Germinal center (tissue), 1 donor: ENCODE results near the gene AK8.
"Not testable (repeated sequence)": the region's sequence is repeated elsewhere in the genome, so short reads cannot be mapped to it uniquely, and the experiment has no call there.

Source experiments
- DNase-seq: peaks from one replicate; pipeline ENCODE4 v3.0.0; 2012; ENCODE audit warnings: mixed read lengths, low spot score

AK8 gene

GRCh38 chr9:132742821-132743311, 135.2 kb downstream of the AK8 start:
- DNase-seq, result no peak

DNA sequence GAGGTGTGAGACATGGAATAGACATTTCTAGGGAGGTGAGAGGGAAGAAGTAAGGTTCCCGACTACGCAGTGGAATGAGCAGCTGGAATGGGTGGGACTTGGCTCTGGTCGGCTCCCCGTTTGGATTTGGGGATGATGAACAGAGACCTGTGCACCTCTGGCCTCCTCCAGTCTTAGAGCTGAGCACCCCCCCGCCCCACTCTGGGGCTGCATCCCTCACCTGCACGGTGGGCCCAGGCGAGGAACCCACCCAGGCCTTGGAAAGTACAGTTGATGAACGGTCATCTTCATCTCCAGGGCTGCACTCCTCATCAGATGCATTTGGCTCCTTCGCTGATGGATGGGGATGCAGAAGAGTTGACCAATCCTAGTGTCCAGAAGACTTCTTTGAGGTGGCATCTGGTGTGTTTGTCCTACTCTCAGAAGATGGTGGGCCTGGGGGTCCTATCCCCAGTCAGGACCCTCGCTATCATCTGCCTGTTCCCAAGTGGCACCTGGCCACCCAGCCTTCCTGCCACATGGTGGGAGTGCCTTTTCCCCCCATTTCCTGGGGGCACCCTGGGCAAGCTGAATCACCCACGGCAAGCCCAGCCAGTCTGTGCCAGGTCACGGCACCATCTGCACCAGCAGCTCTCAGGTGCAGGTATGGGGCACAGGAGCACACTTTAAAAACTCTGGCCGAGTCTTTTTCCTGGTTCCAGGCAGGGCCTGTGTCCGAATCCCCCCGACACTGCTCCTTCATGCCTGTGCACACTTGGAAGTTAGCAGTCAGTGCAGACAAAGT, 137.4 kb downstream of the AK8 start:
- no peak for DNase-seq

DNA sequence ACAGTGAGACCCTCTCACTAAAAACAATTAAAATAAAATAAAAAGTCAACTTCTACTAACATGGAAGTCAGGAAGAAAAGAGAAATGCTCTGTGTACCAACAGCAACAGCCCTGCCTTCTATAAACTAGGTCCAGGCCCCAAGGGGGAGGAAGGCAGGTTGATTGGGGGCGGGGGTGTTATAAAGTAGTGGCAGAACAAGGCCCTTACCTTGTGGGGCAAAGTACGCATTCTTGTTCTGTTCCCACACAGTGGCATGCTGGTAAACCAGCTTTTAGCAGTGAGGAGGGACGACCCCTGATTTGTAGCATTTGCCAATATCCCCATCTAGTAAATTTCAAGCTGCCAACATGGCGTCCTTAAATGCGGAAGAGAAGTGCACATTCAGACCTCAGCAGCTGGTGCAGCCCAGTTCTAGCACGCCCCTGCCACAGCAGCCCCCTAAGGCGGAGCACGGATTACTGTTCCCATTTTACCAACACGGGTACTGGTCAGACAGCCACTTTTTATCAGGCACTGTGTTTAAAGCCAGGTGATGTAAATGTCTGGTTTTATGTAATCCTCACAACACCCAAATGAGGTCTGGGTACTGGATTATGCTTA, 138.3 kb downstream of the AK8 start:
- DNase-seq, result no peak

DNA sequence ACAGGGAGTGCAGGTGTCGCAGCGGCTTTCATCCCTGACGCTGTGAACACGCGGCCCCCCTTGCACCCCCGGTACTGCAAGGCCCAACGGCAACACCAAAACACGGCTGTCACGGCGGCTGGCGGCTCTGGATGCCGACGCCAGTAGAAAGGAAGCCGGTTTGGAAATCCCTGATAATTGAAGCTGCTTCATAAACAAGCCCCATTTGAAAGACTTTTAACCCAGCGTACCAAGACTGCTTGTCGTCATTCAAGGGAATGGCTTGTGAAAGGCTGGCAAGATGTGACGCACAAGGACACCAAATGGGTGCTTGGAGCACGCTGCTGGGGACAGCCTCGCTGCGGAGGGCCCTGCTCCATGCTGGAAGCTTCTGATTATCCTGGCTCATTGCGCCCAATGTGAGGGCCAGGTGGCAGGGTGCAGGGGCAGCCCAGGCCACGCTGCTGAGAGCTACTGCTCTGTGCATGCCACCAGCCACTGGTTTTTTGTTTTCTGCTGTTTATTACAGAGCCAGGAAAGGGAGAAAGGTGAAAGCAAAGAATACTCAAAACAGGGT, 144.7 kb downstream of the AK8 start:
- no peak for DNase-seq

DNA sequence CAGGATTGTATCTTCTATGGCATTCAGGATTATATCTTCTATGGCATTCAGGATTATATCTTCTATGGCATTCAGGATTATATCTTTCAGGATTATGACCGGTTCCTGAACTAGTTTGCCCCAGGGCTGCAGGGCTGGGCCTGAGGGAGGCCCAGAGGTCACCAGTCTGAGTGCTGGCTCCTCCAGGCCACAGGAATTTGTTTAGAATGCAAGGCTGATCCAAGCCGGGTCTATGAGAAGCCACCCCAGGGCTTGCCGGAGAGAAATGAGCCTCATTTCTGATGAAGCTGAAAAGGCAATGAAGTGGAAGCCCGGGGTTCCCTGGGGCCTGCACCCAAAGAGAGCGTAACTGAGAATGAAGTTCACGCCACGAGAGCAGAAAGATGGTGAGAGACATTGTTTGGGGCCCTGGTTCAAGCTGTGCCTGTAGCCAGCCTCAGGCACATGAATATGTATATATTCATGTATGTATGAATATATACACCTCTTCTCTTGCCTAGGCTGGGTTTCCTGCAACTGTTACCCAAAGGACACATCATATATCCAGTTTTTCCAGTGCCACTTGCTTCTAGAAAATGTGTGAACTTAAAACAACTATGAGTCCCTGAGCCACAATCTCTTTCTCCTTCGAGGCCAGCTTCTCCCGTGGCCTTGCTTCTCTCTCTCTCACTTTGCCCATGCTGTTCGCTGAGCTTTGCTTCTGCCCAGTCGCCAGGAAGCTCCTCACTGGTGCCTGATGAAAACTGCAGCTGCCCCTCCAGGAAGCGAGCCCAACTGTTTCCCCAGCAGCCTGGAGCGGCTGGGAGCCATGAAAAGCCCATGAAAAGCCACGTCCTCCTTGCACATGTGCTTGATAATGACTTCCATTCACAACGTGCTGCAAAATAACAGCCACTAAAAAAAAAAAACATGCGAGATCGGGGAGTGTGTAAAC, 145.5 kb downstream of the AK8 start:
- DNase-seq, result no peak

GRCh38 chr9:132731230-132731629, 146.9 kb downstream of the AK8 start:
- DNase-seq, result no peak

- DNase-seq, result no peak
Observed at GRCh38 chr9:132730054-132731033, 147.7 kb downstream of the AK8 start.

DNA sequence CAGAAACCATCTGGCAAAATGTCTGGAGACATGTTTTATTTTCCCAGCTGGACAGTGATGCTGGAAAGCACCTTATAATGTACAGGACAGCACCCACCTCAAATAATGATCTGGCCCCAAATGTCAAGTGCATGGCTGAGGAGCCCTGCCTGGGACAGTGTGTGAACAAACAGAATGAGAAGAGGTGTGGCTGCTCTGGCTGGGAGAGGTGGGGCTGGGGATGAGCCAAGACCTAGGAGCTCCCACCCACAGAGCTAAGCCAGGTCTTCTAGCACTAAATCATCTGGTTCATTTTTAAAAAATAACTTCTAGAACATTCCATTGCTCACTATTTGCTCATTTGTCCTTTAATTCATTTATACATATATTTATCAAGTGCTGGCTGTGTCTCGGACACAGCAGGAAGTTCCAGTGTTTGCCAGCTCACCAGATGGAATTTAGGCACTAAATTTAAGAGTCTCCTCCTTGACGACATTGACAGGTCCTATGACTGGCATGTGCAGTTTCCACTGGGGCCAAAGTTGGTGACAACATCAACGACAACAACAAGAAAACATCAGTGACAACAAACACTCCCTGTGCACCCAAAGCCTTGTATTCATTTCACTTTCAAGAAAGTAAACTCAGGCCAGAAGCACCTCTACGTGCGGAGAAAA, 148.7 kb downstream of the AK8 start:
- DNase-seq, result no peak

DNA sequence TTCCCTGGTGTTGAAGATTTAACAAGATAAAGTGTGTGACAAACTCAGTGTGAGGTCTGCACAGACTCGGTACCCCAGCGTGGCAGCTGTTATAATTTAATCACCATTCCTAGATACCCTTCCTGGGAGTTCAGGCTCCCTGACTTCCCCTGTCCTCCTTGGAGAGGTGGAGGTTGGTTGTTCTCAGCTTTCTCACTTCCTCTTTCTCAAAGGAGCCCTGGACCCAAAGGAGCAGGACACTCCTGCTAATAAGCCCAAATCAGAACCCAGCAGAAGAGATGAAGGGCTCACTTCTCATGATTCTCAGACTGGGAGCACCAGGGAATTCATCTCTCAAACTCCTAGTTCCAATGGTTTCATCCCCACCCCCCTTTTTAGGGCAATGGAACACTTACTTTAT, 149.6 kb downstream of the AK8 start:
- DNase-seq, result no peak

- DNase-seq, result no peak
Observed at GRCh38 chr9:132728071-132728470, 150.0 kb downstream of the AK8 start.

- DNase-seq, result no peak
Observed at GRCh38 chr9:132726576-132727130, 151.4 kb downstream of the AK8 start.

DNA sequence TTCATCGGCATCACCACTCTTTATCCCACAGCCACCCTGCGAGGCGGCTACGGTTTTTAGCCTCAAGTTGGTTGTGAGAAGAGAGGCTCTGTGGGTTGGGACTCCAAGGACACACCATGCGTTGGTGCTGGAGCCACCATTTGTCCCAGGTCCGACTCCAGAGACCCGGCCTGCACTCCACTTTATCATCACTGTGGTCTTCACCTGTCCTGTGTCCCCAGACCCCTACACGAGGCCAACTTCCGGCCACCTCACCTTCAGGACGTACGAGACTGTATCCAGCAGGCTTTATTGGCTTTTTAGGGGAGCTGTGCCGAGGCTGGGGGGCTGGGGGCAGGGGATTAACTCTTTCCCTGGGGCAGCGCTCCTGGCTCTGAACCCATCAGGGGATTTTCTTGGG, 152.8 kb downstream of the AK8 start:
- DNase-seq, result no peak

DNA sequence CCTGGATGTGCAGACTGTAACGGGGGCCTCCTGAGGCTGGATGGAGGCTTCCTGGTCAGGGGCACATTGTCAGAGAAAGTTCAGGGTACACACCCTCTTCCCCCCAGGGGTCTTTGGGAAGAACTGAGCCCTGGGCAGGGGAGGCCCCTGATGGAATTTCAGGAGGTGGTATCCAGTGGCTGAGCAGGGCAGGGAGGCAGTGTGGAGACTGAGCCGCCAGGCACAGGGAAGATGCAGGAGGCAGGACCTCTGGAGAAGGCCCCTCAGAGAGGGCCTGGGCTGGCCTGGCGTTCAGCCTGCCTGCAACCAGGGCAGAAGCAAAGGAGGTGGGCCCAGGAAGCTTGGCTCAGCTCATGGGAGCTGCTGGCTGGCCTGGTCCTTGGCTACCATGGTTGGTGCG, 154.3 kb downstream of the AK8 start:
- DNase-seq, result no peak

DNA sequence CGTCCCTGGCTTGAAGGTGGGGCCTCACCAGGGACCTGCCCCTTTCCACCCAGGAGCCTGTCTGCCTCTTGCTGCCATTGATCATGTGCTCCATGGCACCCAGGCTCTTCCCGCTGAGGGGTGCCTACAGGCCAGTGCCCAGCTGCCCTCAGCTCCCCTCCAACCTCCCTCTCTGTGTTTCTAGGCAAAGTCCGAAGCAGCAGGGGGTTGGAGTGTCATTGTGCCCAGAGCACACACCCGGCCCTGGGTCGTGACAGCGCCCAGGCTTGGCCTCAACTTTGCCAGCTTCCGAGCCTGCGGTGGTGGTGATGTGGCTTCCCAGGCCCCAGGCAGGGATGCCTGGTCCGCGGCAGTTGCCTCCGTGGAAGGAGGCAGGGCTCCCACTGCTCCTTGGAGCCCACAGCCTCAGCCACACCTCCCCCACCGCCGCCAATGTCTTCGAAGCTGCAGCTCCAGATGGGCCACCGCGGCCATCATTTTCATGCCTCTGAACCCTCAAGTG, 155.5 kb downstream of the AK8 start:
- no peak for DNase-seq

DNA sequence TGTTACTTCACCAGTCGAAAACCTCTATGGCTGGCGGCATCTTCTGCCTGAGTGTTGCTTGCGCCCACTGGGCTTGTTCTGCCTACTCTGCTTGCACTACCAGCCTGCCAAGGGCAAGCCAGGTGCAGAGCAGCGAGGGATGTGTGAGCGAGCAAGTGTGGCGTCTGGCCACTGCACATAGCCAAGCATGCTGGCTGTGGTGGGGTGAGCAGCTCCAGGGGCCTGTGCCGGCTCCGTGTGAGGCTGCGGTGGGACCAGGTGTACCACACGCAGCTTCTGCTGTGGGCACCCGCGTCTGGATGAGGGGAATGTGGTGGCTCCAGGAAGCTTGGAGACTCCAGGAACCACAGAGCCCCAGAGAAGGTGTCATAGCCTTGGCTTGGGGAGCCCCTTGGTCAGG, 156.4 kb downstream of the AK8 start:
- no peak for DNase-seq

DNA sequence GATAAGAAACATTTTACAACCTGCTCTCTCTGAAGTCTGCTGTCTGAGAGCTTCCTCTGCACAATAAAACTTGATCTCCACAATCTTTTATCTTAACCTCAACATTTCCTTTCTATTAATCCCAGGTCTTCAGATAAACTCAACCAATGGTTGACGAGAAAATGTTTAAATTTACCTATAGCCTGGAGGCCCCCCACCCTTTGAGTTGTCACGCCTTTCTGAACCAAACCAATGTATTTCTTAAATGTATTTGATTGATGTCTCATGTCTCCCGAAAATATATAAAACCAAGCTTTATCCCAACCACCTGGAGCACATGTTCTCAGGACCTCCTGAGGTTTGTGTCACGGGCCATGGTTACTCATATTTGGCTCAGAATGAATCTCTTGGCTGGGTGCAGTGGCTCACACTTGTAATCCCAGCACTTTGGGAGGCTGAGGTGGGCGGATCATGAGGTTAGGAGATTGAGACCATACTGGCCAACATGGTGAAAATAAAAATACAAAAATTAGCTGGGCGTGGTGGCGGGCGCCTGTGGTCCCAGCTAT, 159.6 kb downstream of the AK8 start:
- not testable (repeated sequence) for DNase-seq

GRCh38 chr9:132717326-132717945, 160.6 kb downstream of the AK8 start:
- no peak for DNase-seq

GRCh38 chr9:132716007-132716406, 162.1 kb downstream of the AK8 start:
- DNase-seq, result no peak

GRCh38 chr9:132712753-132713152, 165.3 kb downstream of the AK8 start:
- no peak for DNase-seq
